H1 (cell line): Measurements from ENCODE around the gene UBE2E3.

ENCODE experiments used
- CBX5 ChIP-seq: fragments of 300-800, 300-1000 bp; sonication (generic); IDR thresholded peaks from 2 replicates; pipeline ENCODE4 v1.7.1; 2016; ENCODE audit warnings: antibody characterized with exemption, low read length, low read depth
- CTCF ChIP-seq, 3 experiments: IDR thresholded peaks; 1 replicate in 2 of 3; 2 replicates in 1 of 3; pipeline versions ENCODE4 v1.5.1 to v1.6.1; 2011; ENCODE audit warnings: low read length in 3 of 3, mild to moderate bottlenecking in 3 of 3, inconsistent platforms in 2 of 3, low read depth in 1 of 3, moderate library complexity in 1 of 3; ENCODE audit not compliant: insufficient read depth in 1 of 3; ENCODE audit errors: control extremely low read depth in 1 of 3
- GABPA ChIP-seq: IDR thresholded peaks from 2 replicates; pipeline ENCODE4 v1.6.1; 2011; ENCODE audit warnings: mild to moderate bottlenecking, low read length, moderate library complexity, borderline replicate concordance; ENCODE audit not compliant: insufficient read depth
- MAFK ChIP-seq: IDR thresholded peaks from 2 replicates; pipeline ENCODE4 v1.6.1; 2012; ENCODE audit warnings: low read depth, mild to moderate bottlenecking, improper control_type of control experiment, low read length
- PHF8 ChIP-seq: fragments of 200-600 bp; sonication (generic); conservative IDR thresholded peaks from 2 replicates; pipeline ENCODE4 v1.7.1; 2012; ENCODE audit warnings: low read depth, mild to moderate bottlenecking, inconsistent platforms, low read length, moderate library complexity
- POLR2AphosphoS5 ChIP-seq: IDR thresholded peaks from 2 replicates; pipeline ENCODE4 v1.6.1; 2011; ENCODE audit warnings: low read depth, low read length
- SP1 ChIP-seq: IDR thresholded peaks from 2 replicates; pipeline ENCODE4 v1.6.1; 2011; ENCODE audit warnings: low read depth, low read length
- TAF1 ChIP-seq: IDR thresholded peaks from 2 replicates; pipeline ENCODE4 v1.6.1; 2011; ENCODE audit warnings: mild to moderate bottlenecking, low read depth, low read length
- TF ChIP-seq, protein P1 (sequence below): IDR thresholded peaks from 2 replicates; pipeline ENCODE4 v1.6.1; 2012; ENCODE audit warnings: inconsistent platforms

GRCh38 chr2:181073896-181074295 is 93.5 kb downstream of the UBE2E3 start:
- no peak for TF ChIP-seq CBX5
- no peak for TF ChIP-seq POLR2AphosphoS5
- no peak for TF ChIP-seq CTCF (IDR thresholded peaks at IDR 0.05; ENCODE audit: control extremely low read depth in 1 of 3, insufficient read depth in 1 of 3, low read depth in 1 of 3, low read length in 3 of 3)
- TF ChIP-seq SP1 = no peak
- no peak for TF ChIP-seq MAFK
- no peak for TF ChIP-seq PHF8
- no peak for TF ChIP-seq TAF1
- TF ChIP-seq, protein P1, sequence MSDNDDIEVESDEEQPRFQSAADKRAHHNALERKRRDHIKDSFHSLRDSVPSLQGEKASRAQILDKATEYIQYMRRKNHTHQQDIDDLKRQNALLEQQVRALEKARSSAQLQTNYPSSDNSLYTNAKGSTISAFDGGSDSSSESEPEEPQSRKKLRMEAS = no peak
- no peak for TF ChIP-seq GABPA
